Ishikawa (cell line): Measurements from ENCODE around the gene IL34.

Experiments
- CEBPB ChIP-seq: IDR thresholded peaks from 2 replicates; pipeline ENCODE4 v1.6.1; 2012
- CREB1 ChIP-seq: IDR thresholded peaks from 2 replicates; pipeline ENCODE4 v1.6.1; 2012; ENCODE audit warnings: low read depth
- EGR1 ChIP-seq: IDR thresholded peaks from 2 replicates; pipeline ENCODE4 v1.6.1; 2012
- EP300 ChIP-seq: IDR thresholded peaks from 2 replicates; pipeline ENCODE4 v1.6.1; 2012; ENCODE audit warnings: borderline replicate concordance
- FOXM1 ChIP-seq: IDR thresholded peaks from 2 replicates; pipeline ENCODE4 v1.6.1; 2012; ENCODE audit warnings: low read depth, borderline replicate concordance
- NFIC ChIP-seq: IDR thresholded peaks from 2 replicates; pipeline ENCODE4 v1.6.1; 2012
- RAD21 ChIP-seq: IDR thresholded peaks from 2 replicates; pipeline ENCODE4 v1.6.1; 2012; ENCODE audit warnings: low read depth
- TAF1 ChIP-seq: IDR thresholded peaks from 2 replicates; pipeline ENCODE4 v1.6.1; 2012; ENCODE audit warnings: low read depth, mild to moderate bottlenecking
- TCF12 ChIP-seq: IDR thresholded peaks from 2 replicates; pipeline ENCODE4 v1.6.1; 2012; ENCODE audit warnings: low read depth
- TEAD4 ChIP-seq: IDR thresholded peaks from 2 replicates; pipeline ENCODE4 v1.6.1; 2012
- YY1 ChIP-seq: IDR thresholded peaks from 2 replicates; pipeline ENCODE4 v1.6.1; 2012; ENCODE audit warnings: low read depth
- ZBTB7A ChIP-seq: IDR thresholded peaks from 2 replicates; pipeline ENCODE4 v1.6.1; 2012; ENCODE audit warnings: low read depth
- TF ChIP-seq, protein P1 (sequence below): IDR thresholded peaks from 2 replicates; pipeline ENCODE4 v1.6.1; 2012; ENCODE audit warnings: low read depth, mild to moderate bottlenecking
- TF ChIP-seq, protein P2 (sequence below): IDR thresholded peaks from 2 replicates; pipeline ENCODE4 v1.6.1; 2012
- TF ChIP-seq, protein P3 (sequence below): IDR thresholded peaks from 2 replicates; pipeline ENCODE4 v1.6.1; 2012

The IL34 gene

DNA sequence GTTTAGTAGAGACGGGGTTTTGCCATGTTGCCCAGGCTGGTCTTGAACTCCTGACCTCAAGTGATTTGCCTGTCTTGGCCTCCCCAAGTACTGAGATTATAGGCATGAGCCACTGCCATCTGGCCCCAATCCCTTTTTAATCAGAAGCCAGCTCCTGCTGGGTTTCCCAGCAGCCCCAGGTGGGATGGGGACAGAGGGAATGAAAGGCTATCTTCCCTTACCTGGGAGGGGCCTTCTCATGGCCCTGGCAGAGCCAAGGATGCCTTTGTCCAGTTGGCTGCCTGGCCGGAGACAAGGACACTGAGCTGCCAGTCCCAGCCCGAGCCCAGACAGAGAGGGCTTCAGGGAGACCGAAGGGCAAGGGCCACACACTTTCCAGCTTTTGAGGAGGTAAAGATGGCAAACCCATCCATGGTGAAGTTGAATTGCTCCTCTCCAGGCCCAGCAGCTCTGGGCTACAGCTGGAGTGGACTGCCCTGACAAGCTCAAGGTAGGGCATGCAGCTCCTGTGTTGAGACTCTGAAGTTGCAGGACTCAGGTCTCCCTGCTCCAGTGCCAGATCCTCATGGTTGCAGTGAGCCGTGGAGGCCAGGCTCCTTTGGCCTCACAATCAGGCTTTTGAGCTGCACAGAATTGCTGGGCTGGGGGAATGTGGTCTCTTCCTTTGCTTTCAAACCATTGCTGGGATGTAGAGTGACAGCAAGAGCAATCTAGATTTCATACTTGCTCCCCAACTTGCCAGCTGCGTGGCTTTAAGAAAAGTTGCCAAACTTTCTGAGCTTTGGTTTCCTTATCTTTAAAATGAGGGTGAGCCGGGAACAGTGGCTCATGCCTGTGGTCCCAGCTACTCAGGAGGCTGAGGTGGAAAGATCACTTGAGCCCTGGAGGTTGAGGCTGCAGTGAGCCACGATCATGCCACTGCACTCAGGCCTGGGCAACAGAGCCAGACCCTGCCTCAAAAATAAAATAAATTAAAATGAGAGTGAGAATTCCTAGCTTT, 44.5 kb upstream of the IL34 start:
- TF ChIP-seq NFIC = no peak
- no peak for TF ChIP-seq CREB1
- TF ChIP-seq EGR1 = no peak

DNA sequence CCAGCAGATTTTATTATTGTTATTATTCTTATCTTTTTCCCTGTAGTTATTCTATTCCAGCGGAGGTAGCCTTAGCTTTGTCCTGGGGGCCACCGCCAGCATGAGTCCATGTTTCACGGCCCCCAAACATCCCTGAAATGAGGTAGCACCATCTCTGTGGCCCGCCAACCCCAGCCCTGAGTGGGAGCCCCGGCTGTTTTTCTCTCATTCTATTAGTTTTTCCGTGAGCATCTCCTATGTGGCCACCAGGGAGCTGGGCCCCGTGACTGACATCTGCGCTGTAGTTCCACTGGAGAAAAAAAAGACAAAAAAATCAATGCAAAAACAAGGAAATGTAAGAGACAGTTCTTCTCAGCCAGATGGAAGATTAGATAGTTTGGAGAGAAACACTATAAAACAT, 43.5 kb upstream of the IL34 start:
- TF ChIP-seq, protein P1, sequence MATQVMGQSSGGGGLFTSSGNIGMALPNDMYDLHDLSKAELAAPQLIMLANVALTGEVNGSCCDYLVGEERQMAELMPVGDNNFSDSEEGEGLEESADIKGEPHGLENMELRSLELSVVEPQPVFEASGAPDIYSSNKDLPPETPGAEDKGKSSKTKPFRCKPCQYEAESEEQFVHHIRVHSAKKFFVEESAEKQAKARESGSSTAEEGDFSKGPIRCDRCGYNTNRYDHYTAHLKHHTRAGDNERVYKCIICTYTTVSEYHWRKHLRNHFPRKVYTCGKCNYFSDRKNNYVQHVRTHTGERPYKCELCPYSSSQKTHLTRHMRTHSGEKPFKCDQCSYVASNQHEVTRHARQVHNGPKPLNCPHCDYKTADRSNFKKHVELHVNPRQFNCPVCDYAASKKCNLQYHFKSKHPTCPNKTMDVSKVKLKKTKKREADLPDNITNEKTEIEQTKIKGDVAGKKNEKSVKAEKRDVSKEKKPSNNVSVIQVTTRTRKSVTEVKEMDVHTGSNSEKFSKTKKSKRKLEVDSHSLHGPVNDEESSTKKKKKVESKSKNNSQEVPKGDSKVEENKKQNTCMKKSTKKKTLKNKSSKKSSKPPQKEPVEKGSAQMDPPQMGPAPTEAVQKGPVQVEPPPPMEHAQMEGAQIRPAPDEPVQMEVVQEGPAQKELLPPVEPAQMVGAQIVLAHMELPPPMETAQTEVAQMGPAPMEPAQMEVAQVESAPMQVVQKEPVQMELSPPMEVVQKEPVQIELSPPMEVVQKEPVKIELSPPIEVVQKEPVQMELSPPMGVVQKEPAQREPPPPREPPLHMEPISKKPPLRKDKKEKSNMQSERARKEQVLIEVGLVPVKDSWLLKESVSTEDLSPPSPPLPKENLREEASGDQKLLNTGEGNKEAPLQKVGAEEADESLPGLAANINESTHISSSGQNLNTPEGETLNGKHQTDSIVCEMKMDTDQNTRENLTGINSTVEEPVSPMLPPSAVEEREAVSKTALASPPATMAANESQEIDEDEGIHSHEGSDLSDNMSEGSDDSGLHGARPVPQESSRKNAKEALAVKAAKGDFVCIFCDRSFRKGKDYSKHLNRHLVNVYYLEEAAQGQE = no peak
- TF ChIP-seq TCF12 (no peak), CREB1 (no peak), TEAD4 (no peak), FOXM1 (no peak), TAF1 (no peak), NFIC (no peak), CEBPB (no peak), EGR1 (no peak)
- TF ChIP-seq, protein P2, sequence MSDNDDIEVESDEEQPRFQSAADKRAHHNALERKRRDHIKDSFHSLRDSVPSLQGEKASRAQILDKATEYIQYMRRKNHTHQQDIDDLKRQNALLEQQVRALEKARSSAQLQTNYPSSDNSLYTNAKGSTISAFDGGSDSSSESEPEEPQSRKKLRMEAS = no peak
- TF ChIP-seq, protein P3, sequence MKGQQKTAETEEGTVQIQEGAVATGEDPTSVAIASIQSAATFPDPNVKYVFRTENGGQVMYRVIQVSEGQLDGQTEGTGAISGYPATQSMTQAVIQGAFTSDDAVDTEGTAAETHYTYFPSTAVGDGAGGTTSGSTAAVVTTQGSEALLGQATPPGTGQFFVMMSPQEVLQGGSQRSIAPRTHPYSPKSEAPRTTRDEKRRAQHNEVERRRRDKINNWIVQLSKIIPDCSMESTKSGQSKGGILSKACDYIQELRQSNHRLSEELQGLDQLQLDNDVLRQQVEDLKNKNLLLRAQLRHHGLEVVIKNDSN = no peak

DNA sequence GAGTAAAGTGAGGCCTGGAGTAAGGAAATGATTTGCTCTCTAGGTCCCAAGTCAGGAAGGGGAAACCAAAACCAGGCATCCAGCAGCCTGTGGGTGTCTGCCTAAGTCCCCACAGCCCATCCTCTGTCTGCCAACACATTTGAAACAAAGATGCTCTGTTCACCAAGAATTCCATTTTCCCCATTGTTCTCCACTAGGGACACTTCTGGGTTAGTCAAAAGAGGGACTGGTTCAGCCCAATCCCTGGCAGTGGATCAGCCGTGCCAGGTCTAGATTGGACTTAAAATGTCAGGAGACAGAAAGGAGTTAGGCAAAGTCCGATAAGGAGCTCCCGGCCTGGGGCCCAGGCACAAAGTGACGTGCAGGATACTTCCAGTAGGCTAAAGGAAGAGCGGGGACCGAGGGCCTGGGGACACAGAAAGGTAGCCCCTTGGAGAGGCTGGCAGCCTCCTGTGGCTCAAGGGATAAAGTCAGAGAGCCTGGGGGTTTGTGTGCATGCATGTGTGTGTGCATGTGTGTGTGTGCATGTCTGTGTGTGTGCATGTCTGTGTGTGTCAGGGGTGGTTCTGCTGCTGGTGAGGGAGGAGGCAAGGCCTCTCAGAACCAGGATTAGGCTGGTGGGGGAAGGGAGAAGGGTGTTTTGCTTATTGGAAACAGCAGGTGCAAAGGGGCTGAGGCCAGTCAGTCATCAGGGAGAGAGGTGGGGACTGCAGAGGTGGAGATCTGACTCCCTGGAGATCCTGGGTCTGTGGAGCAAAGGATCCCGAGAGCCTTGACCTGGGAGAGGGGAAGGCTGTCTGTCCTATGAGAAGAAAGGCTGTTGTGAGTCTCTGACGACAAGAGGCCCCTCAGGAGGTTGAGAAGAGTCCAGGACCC, 41.7 kb upstream of the IL34 start:
- no peak for TF ChIP-seq ZBTB7A
- TF ChIP-seq EGR1 = no peak
- TF ChIP-seq, protein P2 = no peak
- TF ChIP-seq EP300 = no peak
- no peak for TF ChIP-seq YY1
- TF ChIP-seq NFIC = no peak
- TF ChIP-seq FOXM1 = no peak
- TF ChIP-seq TEAD4 = no peak
- no peak for TF ChIP-seq CEBPB

DNA sequence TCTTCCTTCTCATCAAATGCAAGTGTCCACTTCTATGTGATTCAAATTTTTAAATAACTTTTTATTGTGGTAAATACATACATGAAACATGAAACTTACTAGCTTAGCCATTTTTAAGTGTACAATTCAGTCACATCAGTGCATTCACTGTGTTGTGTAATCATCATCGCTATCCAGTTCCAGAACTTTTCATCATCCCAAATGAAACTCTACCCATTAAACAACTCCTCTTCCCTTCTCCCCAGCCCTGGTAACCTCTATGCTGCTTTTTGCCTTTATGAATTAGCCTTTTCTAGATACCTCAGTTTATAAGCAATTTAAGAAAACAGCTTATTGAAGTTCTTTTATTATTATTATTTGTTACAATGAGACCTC, 41.1 kb upstream of the IL34 start:
- no peak for TF ChIP-seq TCF12
- no peak for TF ChIP-seq EP300
- no peak for TF ChIP-seq RAD21
- TF ChIP-seq CREB1 = no peak
- no peak for TF ChIP-seq ZBTB7A
- no peak for TF ChIP-seq NFIC
- TF ChIP-seq EGR1 = no peak
- no peak for TF ChIP-seq CEBPB
- TF ChIP-seq TEAD4 = no peak
- no peak for TF ChIP-seq YY1
- TF ChIP-seq FOXM1 = no peak
- TF ChIP-seq, protein P2 = no peak
- TF ChIP-seq, protein P3 = no peak
- TF ChIP-seq TAF1 = no peak
- TF ChIP-seq, protein P1 = no peak

DNA sequence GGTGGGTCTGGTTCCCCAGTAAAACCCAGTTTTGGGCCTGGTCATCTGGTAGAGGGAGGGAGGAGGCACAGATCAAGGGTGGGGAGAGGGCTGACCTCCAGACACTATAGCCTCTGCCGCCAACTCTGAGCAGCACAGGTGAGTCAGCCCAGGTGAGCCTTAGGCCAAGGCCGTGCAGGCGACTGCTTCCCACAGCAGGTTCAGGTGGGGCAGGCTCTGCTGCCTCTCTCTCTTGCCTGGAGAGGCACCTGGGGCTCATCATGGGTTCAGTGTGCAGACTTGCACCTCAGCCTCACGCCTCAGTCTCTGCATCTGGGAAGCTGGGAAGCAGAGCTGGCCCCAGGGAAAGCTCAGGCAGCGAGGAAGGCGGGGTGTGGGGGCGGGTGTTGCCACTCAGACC, 37.8 kb upstream of the IL34 start:
- TF ChIP-seq EGR1 (no peak), YY1 (no peak), RAD21 (no peak), CEBPB (no peak), NFIC (no peak), TAF1 (no peak), EP300 (no peak), TCF12 (no peak), FOXM1 (no peak), ZBTB7A (no peak), CREB1 (no peak), TEAD4 (no peak)
- TF ChIP-seq, protein P3 = no peak
- TF ChIP-seq, protein P1 = no peak
- TF ChIP-seq, protein P2 = no peak
